ENCODE results near the gene AKAP13.

The AKAP13 gene

GRCh38 chr15:85780225-85780985 is 400.0 kb downstream of the AKAP13 start:
- Mint-ChIP-seq H3K4me1 (peaks cover 60% of the 10 kb centered on the region), H3K4me3 (no peak overlapping the region), H3K9me3 (no peaks in the 10 kb centered on the region), H3K36me3 (ENCODE audit: low read depth) (no peaks in the 10 kb centered on the region), H3K27me3 (ENCODE audit: low read depth) (no peaks in the 10 kb centered on the region), H3K27ac (peak overlapping the region; percentile 36 to 80 (median 49))
- TF ChIP-seq CTCF (IDR thresholded peaks at IDR 0.05; ENCODE audit: unreplicated experiment in 3 of 3) = no peak

DNA sequence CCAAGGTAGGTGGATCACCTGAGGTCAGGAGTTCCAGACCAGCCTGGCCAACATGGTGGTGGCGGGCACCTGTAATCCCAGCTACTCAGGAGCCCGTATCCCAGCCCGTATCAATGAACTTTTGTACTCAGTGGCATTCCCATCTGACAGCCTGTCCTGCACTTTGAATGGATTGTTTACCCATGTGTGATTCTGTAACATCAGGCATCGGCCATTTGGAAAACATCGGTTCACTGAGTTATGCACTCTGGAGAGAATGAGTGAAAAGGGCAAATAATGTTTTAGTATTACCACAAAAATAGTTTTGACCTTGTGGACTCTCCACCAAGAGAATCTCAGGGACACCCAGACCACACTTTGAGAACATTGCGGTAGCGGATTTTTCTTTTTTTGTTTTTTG is 400.7 kb downstream of the AKAP13 start:
- Mint-ChIP-seq H3K27ac (peak overlapping the region in 1 of 3 experiments; percentile 52), H3K36me3 (ENCODE audit: low read depth) (no peaks in the 10 kb centered on the region), H3K27me3 (ENCODE audit: low read depth) (no peaks in the 10 kb centered on the region), H3K4me3 (no peak overlapping the region), H3K9me3 (no peaks in the 10 kb centered on the region), H3K4me1 (peaks cover 66% of the 10 kb centered on the region)
- TF ChIP-seq CTCF (IDR thresholded peaks at IDR 0.05; ENCODE audit: unreplicated experiment in 3 of 3) = no peak

- no peaks in the 10 kb centered on the region for H3K27me3 Mint-ChIP-seq (ENCODE audit: low read depth)
- no peak overlapping the region for H3K4me3 Mint-ChIP-seq
- peak overlapping the region; percentile 27 to 81 (median 53) for H3K27ac Mint-ChIP-seq
- H3K9me3 Mint-ChIP-seq = no peaks in the 10 kb centered on the region
- H3K4me1 Mint-ChIP-seq = peaks cover 72% of the 10 kb centered on the region
- no peak for TF ChIP-seq CTCF (IDR thresholded peaks at IDR 0.05; ENCODE audit: unreplicated experiment in 3 of 3)
- no peaks in the 10 kb centered on the region for H3K36me3 Mint-ChIP-seq (ENCODE audit: low read depth)
Measured at GRCh38 chr15:85782064-85782463, 401.7 kb downstream of the AKAP13 start.

- H3K9me3 Mint-ChIP-seq = no peaks in the 10 kb centered on the region
- peaks cover 8% of the 10 kb centered on the region for H3K36me3 Mint-ChIP-seq (ENCODE audit: low read depth)
- H3K27me3 Mint-ChIP-seq (ENCODE audit: low read depth) = no peaks in the 10 kb centered on the region
- H3K27ac Mint-ChIP-seq = peak overlapping the region; percentile 88 to 95 (median 94)
- H3K4me3 Mint-ChIP-seq = peak overlapping the region; percentile 5 to 29 (median 17)
- no peak for TF ChIP-seq CTCF (IDR thresholded peaks at IDR 0.05; ENCODE audit: unreplicated experiment in 3 of 3)
- H3K4me1 Mint-ChIP-seq = peaks cover 66% of the 10 kb centered on the region
Measured at GRCh38 chr15:85785887-85786780, 405.7 kb downstream of the AKAP13 start.

DNA sequence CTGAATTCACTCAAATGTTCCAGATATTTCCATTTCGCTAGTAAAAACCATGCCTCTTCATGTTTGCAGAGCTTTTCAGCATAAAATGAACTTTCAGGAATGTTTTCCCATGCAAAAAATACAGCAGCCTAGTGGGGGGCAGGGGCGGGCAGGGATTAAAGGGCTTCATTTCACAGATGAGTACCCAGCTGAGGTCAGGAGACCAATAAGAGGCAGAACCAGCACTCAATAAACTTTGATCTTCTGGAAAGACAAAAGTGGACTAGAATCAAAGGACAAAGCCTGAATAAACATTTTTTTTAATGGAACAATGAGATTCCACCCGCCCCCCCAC is 406.3 kb downstream of the AKAP13 start:
- Mint-ChIP-seq H3K4me3 (peak overlapping the region in 1 of 3 experiments; percentile 5), H3K36me3 (ENCODE audit: low read depth) (peaks cover 8% of the 10 kb centered on the region), H3K4me1 (peaks cover 62% of the 10 kb centered on the region), H3K27ac (peak overlapping the region; percentile 88 to 95 (median 94)), H3K27me3 (ENCODE audit: low read depth) (no peaks in the 10 kb centered on the region), H3K9me3 (no peaks in the 10 kb centered on the region)
- TF ChIP-seq CTCF (IDR thresholded peaks at IDR 0.05; ENCODE audit: unreplicated experiment in 3 of 3) = no peak
